ENCODE measurements around the gene MEIS1. TPM values are rescaled to one million over a fixed set of nuclear protein-coding genes. Genes with fewer than 3 reads are reported as not detected.

The MEIS1 gene
- polyA plus RNA-seq, 1 donor (not counting 4 experiments of a cell fraction or from before 2014, with no cell fraction given): 3.1 TPM

GRCh38 chr2:66426244-66427111 lies 8.4 kb upstream of the MEIS1 start:
- Histone ChIP-seq H3K27me3 (ENCODE audit: control insufficient read depth, extremely low read depth, insufficient read depth, low read length) (peaks cover 23% of the 10 kb centered on the region), H3K4me1 (ENCODE audit: control insufficient read depth, extremely low read depth, insufficient read depth, low read length) (peaks cover 5% of the 10 kb centered on the region), H3K27ac (ENCODE audit: control insufficient read depth, insufficient read depth, low read length) (no peak overlapping the region), H3K9me1 (ENCODE audit: control insufficient read depth, extremely low read depth, insufficient read depth, low read length) (no peaks in the 10 kb centered on the region), H3K9me3 (ENCODE audit: control insufficient read depth, low read depth, low read length) (no peaks in the 10 kb centered on the region), H2AFZ (ENCODE audit: control insufficient read depth, low read length) (no peak overlapping the region), H3K79me2 (ENCODE audit: control insufficient read depth, insufficient read depth, low read length) (no peaks in the 10 kb centered on the region), H3K4me2 (ENCODE audit: control insufficient read depth, extremely low read depth, insufficient read depth, low read depth, low read length) (peak overlapping the region; percentile 86), H3K9ac (ENCODE audit: control insufficient read depth, extremely low read depth, insufficient read depth, low read length) (no peak overlapping the region), H4K20me1 (ENCODE audit: control insufficient read depth, extremely low read depth, insufficient read depth, low read length) (no peaks in the 10 kb centered on the region), H3K4me3 (ENCODE audit: control insufficient read depth in 2 of 3, extremely low read depth in 1 of 3, insufficient read depth in 2 of 3, low read depth in 1 of 3, low read length in 3 of 3) (peak overlapping the region in 2 of 3 experiments; percentile 50 to 70), H3K36me3 (ENCODE audit: control insufficient read depth in 2 of 2, extremely low read depth in 1 of 2, insufficient read depth in 2 of 2, low read length in 2 of 2) (no peaks in the 10 kb centered on the region)
- dilution Hi-C loops (cut with MboI; ENCODE audit: extremely low pct_ligation_motif_present, low sequenced_read_pairs): no loop called here
- DNase-seq (ENCODE audit: low read depth, low spot score) (no peak), FAIRE-seq (no peak)
- TF ChIP-seq, protein P1, sequence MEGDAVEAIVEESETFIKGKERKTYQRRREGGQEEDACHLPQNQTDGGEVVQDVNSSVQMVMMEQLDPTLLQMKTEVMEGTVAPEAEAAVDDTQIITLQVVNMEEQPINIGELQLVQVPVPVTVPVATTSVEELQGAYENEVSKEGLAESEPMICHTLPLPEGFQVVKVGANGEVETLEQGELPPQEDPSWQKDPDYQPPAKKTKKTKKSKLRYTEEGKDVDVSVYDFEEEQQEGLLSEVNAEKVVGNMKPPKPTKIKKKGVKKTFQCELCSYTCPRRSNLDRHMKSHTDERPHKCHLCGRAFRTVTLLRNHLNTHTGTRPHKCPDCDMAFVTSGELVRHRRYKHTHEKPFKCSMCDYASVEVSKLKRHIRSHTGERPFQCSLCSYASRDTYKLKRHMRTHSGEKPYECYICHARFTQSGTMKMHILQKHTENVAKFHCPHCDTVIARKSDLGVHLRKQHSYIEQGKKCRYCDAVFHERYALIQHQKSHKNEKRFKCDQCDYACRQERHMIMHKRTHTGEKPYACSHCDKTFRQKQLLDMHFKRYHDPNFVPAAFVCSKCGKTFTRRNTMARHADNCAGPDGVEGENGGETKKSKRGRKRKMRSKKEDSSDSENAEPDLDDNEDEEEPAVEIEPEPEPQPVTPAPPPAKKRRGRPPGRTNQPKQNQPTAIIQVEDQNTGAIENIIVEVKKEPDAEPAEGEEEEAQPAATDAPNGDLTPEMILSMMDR (optimal IDR thresholded peaks at IDR 0.05 in 1 of 3, IDR thresholded peaks at IDR 0.05 in 1 of 3, conservative IDR thresholded peaks at IDR 0.05 in 1 of 3; ENCODE audit: extremely low read depth in 1 of 3, insufficient read depth in 2 of 3, low read length in 3 of 3): no peak
- TF ChIP-seq EZH2 (IDR thresholded peaks at IDR 0.05; ENCODE audit: low read length): no peak

DNA sequence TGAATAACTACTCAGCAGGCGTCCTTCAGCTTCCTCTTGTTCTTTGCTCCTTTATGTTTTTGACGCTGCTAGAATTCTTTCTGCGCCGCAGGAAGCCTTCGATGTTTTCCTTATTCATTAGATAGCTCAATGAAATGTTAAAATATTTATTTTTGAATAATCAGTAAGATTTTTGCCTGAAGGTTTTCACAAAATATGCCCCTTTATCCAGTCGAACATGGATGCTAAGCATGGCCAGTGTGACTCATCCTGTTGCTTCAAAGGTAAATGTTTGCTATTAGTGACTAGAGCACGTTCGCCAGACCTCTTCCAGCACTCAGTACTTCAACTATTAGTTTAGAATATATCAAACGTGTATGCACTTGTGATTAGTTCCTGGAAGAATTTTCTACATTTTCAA lies 7.6 kb upstream of the MEIS1 start:
- H3K9ac ChIP-seq (ENCODE audit: control insufficient read depth, extremely low read depth, insufficient read depth, low read length): no peak overlapping the region
- H3K4me1 ChIP-seq (ENCODE audit: control insufficient read depth, extremely low read depth, insufficient read depth, low read length): peaks cover 5% of the 10 kb centered on the region
- dilution Hi-C loops (cut with MboI; ENCODE audit: extremely low pct_ligation_motif_present, low sequenced_read_pairs): no loop called here
- H3K4me2 ChIP-seq (ENCODE audit: control insufficient read depth, extremely low read depth, insufficient read depth, low read depth, low read length): no peak overlapping the region
- no peaks in the 10 kb centered on the region for H3K36me3 ChIP-seq (ENCODE audit: control insufficient read depth in 2 of 2, extremely low read depth in 1 of 2, insufficient read depth in 2 of 2, low read length in 2 of 2)
- H3K9me3 ChIP-seq (ENCODE audit: control insufficient read depth, low read depth, low read length): no peaks in the 10 kb centered on the region
- H4K20me1 ChIP-seq (ENCODE audit: control insufficient read depth, extremely low read depth, insufficient read depth, low read length): no peaks in the 10 kb centered on the region
- no peak for TF ChIP-seq EZH2 (IDR thresholded peaks at IDR 0.05; ENCODE audit: low read length)
- TF ChIP-seq, protein P1 (optimal IDR thresholded peaks at IDR 0.05 in 1 of 3, IDR thresholded peaks at IDR 0.05 in 1 of 3, conservative IDR thresholded peaks at IDR 0.05 in 1 of 3; ENCODE audit: extremely low read depth in 1 of 3, insufficient read depth in 2 of 3, low read length in 3 of 3): no peak
- no peak overlapping the region for H2AFZ ChIP-seq (ENCODE audit: control insufficient read depth, low read length)
- H3K4me3 ChIP-seq (ENCODE audit: control insufficient read depth in 2 of 3, extremely low read depth in 1 of 3, insufficient read depth in 2 of 3, low read depth in 1 of 3, low read length in 3 of 3): no peak overlapping the region
- peaks cover 23% of the 10 kb centered on the region for H3K27me3 ChIP-seq (ENCODE audit: control insufficient read depth, extremely low read depth, insufficient read depth, low read length)
- H3K79me2 ChIP-seq (ENCODE audit: control insufficient read depth, insufficient read depth, low read length): no peaks in the 10 kb centered on the region
- no peak overlapping the region for H3K27ac ChIP-seq (ENCODE audit: control insufficient read depth, insufficient read depth, low read length)
- DNase-seq (ENCODE audit: low read depth, low spot score): no peak
- peak; percentile 58 for FAIRE-seq
- H3K9me1 ChIP-seq (ENCODE audit: control insufficient read depth, extremely low read depth, insufficient read depth, low read length): no peaks in the 10 kb centered on the region

Measured in keratinocyte (primary cell).